Stomach (tissue), 4 donors: ENCODE data around the gene PRXL2B.

Experiments
- EP300 ChIP-seq: sonication (generic); formaldehyde crosslinking; IDR thresholded peaks from one replicate; pipeline ENCODE4 v1.6.1; 2017; ENCODE audit warnings: antibody characterized with exemption
- POLR2A ChIP-seq, 4 donors: fragments of 450-650 bp; IDR thresholded peaks; one replicate each; pipeline ENCODE4 v1.6.1; 2016; ENCODE audit warnings: antibody characterized with exemption in 4 of 4, control low read depth in 2 of 4, mild to moderate bottlenecking in 1 of 4, moderate library complexity in 1 of 4
- POLR2AphosphoS5 ChIP-seq, 3 donors: sonication (generic); formaldehyde crosslinking; IDR thresholded peaks; one replicate each; pipeline ENCODE4 v1.6.1; 2016; ENCODE audit warnings: antibody characterized with exemption in 3 of 3
- TF ChIP-seq, protein P1 (sequence below), 7 experiments: fragments of 450-650 bp in 4 of 7; fragments of 200-600 bp in 3 of 7; sonication (generic) in 3 of 7; IDR thresholded peaks; one replicate each; pipeline ENCODE4 v1.5.1; 2016 to 2019; ENCODE audit warnings: antibody characterized with exemption in 7 of 7, control low read depth in 2 of 7, mild to moderate bottlenecking in 1 of 7

DNA sequence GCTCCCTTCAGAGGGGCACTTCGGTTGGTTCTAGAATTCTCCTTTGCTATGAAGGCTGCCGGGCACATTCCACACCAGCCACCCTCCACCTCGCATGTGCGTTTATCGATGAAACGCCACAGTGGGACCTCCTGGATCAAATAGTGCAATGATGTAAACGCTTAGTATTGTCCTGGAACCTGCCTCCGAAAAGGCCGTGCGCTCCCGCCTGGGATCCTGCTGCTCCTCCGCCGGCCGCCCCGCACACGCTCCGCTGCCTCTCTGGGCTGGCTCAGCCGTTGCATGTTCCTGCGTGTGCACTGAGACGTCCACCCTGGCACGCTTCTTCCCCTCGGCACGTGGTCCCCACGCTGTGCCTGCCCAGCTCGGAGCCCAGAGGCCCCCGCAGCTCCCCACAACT lies 34.4 kb upstream of the PRXL2B start:
- TF ChIP-seq POLR2AphosphoS5 (IDR thresholded peaks at IDR 0.05) (no peak), POLR2A (IDR thresholded peaks at IDR 0.05) (no peak), EP300 (no peak)
- TF ChIP-seq, protein P1, sequence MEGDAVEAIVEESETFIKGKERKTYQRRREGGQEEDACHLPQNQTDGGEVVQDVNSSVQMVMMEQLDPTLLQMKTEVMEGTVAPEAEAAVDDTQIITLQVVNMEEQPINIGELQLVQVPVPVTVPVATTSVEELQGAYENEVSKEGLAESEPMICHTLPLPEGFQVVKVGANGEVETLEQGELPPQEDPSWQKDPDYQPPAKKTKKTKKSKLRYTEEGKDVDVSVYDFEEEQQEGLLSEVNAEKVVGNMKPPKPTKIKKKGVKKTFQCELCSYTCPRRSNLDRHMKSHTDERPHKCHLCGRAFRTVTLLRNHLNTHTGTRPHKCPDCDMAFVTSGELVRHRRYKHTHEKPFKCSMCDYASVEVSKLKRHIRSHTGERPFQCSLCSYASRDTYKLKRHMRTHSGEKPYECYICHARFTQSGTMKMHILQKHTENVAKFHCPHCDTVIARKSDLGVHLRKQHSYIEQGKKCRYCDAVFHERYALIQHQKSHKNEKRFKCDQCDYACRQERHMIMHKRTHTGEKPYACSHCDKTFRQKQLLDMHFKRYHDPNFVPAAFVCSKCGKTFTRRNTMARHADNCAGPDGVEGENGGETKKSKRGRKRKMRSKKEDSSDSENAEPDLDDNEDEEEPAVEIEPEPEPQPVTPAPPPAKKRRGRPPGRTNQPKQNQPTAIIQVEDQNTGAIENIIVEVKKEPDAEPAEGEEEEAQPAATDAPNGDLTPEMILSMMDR (IDR thresholded peaks at IDR 0.05): no peak
